Measurements from ENCODE around the gene INMT.

- TF ChIP-seq EP300 (IDR thresholded peaks at IDR 0.05) (no peak), CTCF (IDR thresholded peaks at IDR 0.05) (no peak)
These were observed 43.0 kb upstream of the INMT start for GRCh38 chr7:30708983-30709382.
